GM12874 (cell line): ENCODE measurements around the gene SH3BGRL2.

Experiments
- TF ChIP-seq, protein P1 (sequence below): IDR thresholded peaks from 2 replicates; pipeline ENCODE4 v1.5.1; 2011; ENCODE audit warnings: low read depth, mild to moderate bottlenecking, control low read depth, low read length, moderate library complexity; ENCODE audit not compliant: insufficient read depth

SH3BGRL2 gene

DNA sequence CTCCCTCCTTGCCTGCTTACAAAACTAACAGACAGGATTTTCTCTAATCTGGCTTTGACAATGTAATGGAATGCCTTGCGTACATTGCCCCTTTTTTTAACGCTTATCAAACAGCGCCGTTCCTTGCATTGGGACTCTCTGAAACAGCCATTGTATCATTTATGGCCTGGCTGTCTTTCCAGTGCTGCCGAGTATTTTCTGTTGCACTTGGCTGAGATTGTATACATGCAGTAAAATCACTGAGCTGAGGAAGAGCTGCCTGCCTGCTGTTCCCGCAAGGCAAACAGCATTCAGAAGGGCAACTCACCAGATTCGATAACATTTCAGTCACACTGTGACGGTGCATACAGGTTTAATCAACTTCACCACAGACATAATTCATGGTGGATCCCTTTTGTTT lies 106.0 kb downstream of the SH3BGRL2 start:
- TF ChIP-seq, protein P1, sequence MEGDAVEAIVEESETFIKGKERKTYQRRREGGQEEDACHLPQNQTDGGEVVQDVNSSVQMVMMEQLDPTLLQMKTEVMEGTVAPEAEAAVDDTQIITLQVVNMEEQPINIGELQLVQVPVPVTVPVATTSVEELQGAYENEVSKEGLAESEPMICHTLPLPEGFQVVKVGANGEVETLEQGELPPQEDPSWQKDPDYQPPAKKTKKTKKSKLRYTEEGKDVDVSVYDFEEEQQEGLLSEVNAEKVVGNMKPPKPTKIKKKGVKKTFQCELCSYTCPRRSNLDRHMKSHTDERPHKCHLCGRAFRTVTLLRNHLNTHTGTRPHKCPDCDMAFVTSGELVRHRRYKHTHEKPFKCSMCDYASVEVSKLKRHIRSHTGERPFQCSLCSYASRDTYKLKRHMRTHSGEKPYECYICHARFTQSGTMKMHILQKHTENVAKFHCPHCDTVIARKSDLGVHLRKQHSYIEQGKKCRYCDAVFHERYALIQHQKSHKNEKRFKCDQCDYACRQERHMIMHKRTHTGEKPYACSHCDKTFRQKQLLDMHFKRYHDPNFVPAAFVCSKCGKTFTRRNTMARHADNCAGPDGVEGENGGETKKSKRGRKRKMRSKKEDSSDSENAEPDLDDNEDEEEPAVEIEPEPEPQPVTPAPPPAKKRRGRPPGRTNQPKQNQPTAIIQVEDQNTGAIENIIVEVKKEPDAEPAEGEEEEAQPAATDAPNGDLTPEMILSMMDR = no peak

GRCh38 chr6:79742030-79742429 lies 110.9 kb downstream of the SH3BGRL2 start:
- TF ChIP-seq, protein P1 = no peak

DNA sequence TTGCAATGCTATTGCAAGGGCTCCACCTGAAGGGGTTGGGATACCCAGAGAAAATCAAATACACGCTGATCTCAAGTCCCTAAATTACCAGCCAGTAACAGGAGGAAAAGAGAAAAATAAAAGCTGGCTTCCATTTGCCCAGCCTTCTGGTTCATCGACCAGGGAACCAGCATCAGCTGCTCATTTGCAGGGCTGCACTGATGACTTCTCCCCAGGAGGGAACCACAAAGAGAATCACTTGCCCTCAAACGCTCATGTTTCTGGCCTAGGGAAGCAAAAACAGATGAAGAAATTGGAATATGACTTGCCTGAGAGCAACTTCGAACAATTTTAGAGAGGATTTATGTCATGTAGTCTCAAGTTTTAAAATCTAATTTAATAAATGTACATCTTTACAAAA lies 119.7 kb downstream of the SH3BGRL2 start:
- TF ChIP-seq, protein P1 = no peak
